ENCODE data around the gene AMTN. TPM values are rescaled to one million over a fixed set of nuclear protein-coding genes. Genes with fewer than 3 reads are reported as not detected.

AMTN gene
- total RNA-seq, 1 experiment from 2014 or later = 0.26 TPM

Other genes with a start within 250 kb of the AMTN start
- gene CABS1, start 183.6 kb upstream of the AMTN start, total RNA-seq (2014; rRNA removed; shearing (Covaris generic)) = not detected in 2 replicates
- not detected in 2 replicates for gene SMR3A, start 157.8 kb upstream of the AMTN start, total RNA-seq (2014; rRNA removed; shearing (Covaris generic))
- not detected in 2 replicates for gene SMR3B, start 135.4 kb upstream of the AMTN start, total RNA-seq (2014; rRNA removed; shearing (Covaris generic))
- not detected in 2 replicates for gene OPRPN, start 120.6 kb upstream of the AMTN start, total RNA-seq (2014; rRNA removed; shearing (Covaris generic))
- 0.06 TPM in 1 of 2 replicates, not detected in the other for gene MUC7, start 46.4 kb upstream of the AMTN start, total RNA-seq (2014; rRNA removed; shearing (Covaris generic))
- 0.10 TPM in 1 of 2 replicates, not detected in the other for gene AMBN, start 73.7 kb downstream of the AMTN start, total RNA-seq (2014; rRNA removed; shearing (Covaris generic))
- not detected in 2 replicates for gene ENAM, start 110.2 kb downstream of the AMTN start, total RNA-seq (2014; rRNA removed; shearing (Covaris generic))
- gene JCHAIN, start 147.9 kb downstream of the AMTN start, total RNA-seq (2014; rRNA removed; shearing (Covaris generic)) = not detected in 2 replicates
- 30.9 and 31.0 TPM in 2 replicates for gene UTP3, start 170.0 kb downstream of the AMTN start, total RNA-seq (2014; rRNA removed; shearing (Covaris generic))
- gene RUFY3, start 203.4 kb downstream of the AMTN start, total RNA-seq (2014; rRNA removed; shearing (Covaris generic)) = 64.4 and 70.3 TPM in 2 replicates

Measured in SJCRH30 (cell line).